HEK293 (cell line): ENCODE measurements around the gene IFNL2.

Source experiments
- CTCF ChIA-PET: fragments of 350-600 bp; formaldehyde crosslinking; extraction: SDS; loops from one replicate; lab custom pipeline; 2021; ENCODE audit warnings: antibody characterized with exemption; lab: Yijun Ruan, JAX
- POLR2A ChIA-PET: fragments of 300-600 bp; formaldehyde crosslinking; extraction: SDS; loops from one replicate; lab custom pipeline; 2020; ENCODE audit warnings: antibody characterized with exemption, inconsistent platforms; lab: Yijun Ruan, JAX
- H3K27ac ChIP-seq: fragments of 200-500 bp; sonication (Bioruptor generic); 2 replicates; pipeline ENCODE4 v1.5.1; 2014; ENCODE audit warnings: low read depth, low read length, control low read depth, inconsistent platforms; ENCODE audit errors: extremely low read depth
- H3K36me3 ChIP-seq, 2 experiments: fragments of 200-500 bp in 1 of 2; sonication (Bioruptor generic) in 1 of 2; 1 replicate in 1 of 2; 2 replicates in 1 of 2; pipeline ENCODE4 v1.5.1; 2014 to 2017; ENCODE audit warnings: inconsistent platforms in 2 of 2, low read length in 2 of 2; ENCODE audit not compliant: control insufficient read depth in 2 of 2, insufficient read depth in 1 of 2
- H3K4me1 ChIP-seq: fragments of 200-500 bp; sonication (Bioruptor generic); 2 replicates; pipeline ENCODE4 v1.5.1; 2014; ENCODE audit warnings: mild to moderate bottlenecking, low read length, inconsistent platforms; ENCODE audit not compliant: control insufficient read depth, insufficient read depth
- H3K4me3 ChIP-seq: 2 replicates; pipeline ENCODE4 v1.5.1; 2011; ENCODE audit warnings: low read depth, mild to moderate bottlenecking, control low read depth, low read length, moderate library complexity
- H3K9me3 ChIP-seq: fragments of 200-500 bp; sonication (Bioruptor generic); 2 replicates; pipeline ENCODE4 v1.5.1; 2014; ENCODE audit warnings: low read depth, low read length, inconsistent platforms; ENCODE audit not compliant: control insufficient read depth, insufficient read depth
- CTCF ChIP-seq: fragments of 450-650 bp; formaldehyde crosslinking; IDR thresholded peaks from 2 replicates; pipeline ENCODE4 v1.5.1; 2016; ENCODE audit warnings: missing biosample characterization, missing genetic modification characterization
- FEZF1 ChIP-seq: fragments of 450-650 bp; formaldehyde crosslinking; IDR thresholded peaks from 2 replicates; pipeline ENCODE4 v1.5.1; 2016; ENCODE audit warnings: missing biosample characterization, missing genetic modification characterization
- KLF10 ChIP-seq: fragments of 450-650 bp; IDR thresholded peaks from 2 replicates; pipeline ENCODE4 v1.5.1; 2018; ENCODE audit warnings: missing biosample characterization, mild to moderate bottlenecking, missing genetic modification characterization
- KLF17 ChIP-seq: fragments of 450-650 bp; formaldehyde crosslinking; IDR thresholded peaks from 2 replicates; pipeline ENCODE4 v1.5.1; 2016; ENCODE audit warnings: missing biosample characterization, missing genetic modification characterization
- ZBTB21 ChIP-seq: fragments of 450-650 bp; formaldehyde crosslinking; IDR thresholded peaks from 2 replicates; pipeline ENCODE4 v1.5.1; 2017; ENCODE audit warnings: missing biosample characterization, missing genetic modification characterization
- ZBTB7A ChIP-seq: fragments of 450-650 bp; formaldehyde crosslinking; IDR thresholded peaks from 2 replicates; pipeline ENCODE4 v1.5.1; 2016; ENCODE audit warnings: low read depth, missing biosample characterization, missing genetic modification characterization
- ZNF121 ChIP-seq: fragments of 450-650 bp; formaldehyde crosslinking; IDR thresholded peaks from 2 replicates; pipeline ENCODE4 v1.5.1; 2016; ENCODE audit warnings: missing biosample characterization, missing genetic modification characterization
- ZNF16 ChIP-seq: fragments of 450-650 bp; formaldehyde crosslinking; IDR thresholded peaks from 2 replicates; pipeline ENCODE4 v1.5.1; 2016; ENCODE audit warnings: low read depth, missing biosample characterization, missing genetic modification characterization
- ZNF174 ChIP-seq: fragments of 450-650 bp; formaldehyde crosslinking; IDR thresholded peaks from 2 replicates; pipeline ENCODE4 v1.5.0; 2017; ENCODE audit warnings: missing biosample characterization, mild to moderate bottlenecking, missing genetic modification characterization
- ZNF248 ChIP-seq: fragments of 450-650 bp; formaldehyde crosslinking; IDR thresholded peaks from 2 replicates; pipeline ENCODE4 v1.5.1; 2017; ENCODE audit warnings: missing biosample characterization, missing genetic modification characterization
- ZNF280D ChIP-seq: fragments of 450-650 bp; formaldehyde crosslinking; IDR thresholded peaks from 2 replicates; pipeline ENCODE4 v1.5.1; 2016; ENCODE audit warnings: missing biosample characterization, missing genetic modification characterization
- ZNF311 ChIP-seq: fragments of 450-650 bp; formaldehyde crosslinking; IDR thresholded peaks from 2 replicates; pipeline ENCODE4 v1.5.1; 2017; ENCODE audit warnings: missing biosample characterization, missing genetic modification characterization, borderline replicate concordance
- ZNF37A ChIP-seq: fragments of 450-650 bp; IDR thresholded peaks from 2 replicates; pipeline ENCODE4 v1.5.1; 2018; ENCODE audit warnings: missing biosample characterization, missing genetic modification characterization
- ZNF398 ChIP-seq: fragments of 450-650 bp; formaldehyde crosslinking; IDR thresholded peaks from 2 replicates; pipeline ENCODE4 v1.5.1; 2017; ENCODE audit warnings: missing biosample characterization, missing genetic modification characterization
- ZNF416 ChIP-seq: fragments of 450-650 bp; formaldehyde crosslinking; IDR thresholded peaks from 2 replicates; pipeline ENCODE4 v1.5.1; 2016; ENCODE audit warnings: missing biosample characterization, missing genetic modification characterization
- ZNF423 ChIP-seq: fragments of 450-650 bp; formaldehyde crosslinking; IDR thresholded peaks from 2 replicates; pipeline ENCODE4 v1.5.1; 2016; ENCODE audit warnings: missing biosample characterization, missing genetic modification characterization
- ZNF555 ChIP-seq: fragments of 450-650 bp; formaldehyde crosslinking; conservative IDR thresholded peaks from 2 replicates; pipeline ENCODE4 v1.5.1; 2017; ENCODE audit warnings: missing biosample characterization, mild to moderate bottlenecking, missing genetic modification characterization, inconsistent platforms
- ZNF692 ChIP-seq: fragments of 450-650 bp; formaldehyde crosslinking; IDR thresholded peaks from 2 replicates; pipeline ENCODE4 v1.5.1; 2016; ENCODE audit warnings: missing biosample characterization, missing genetic modification characterization
- ZNF707 ChIP-seq: fragments of 450-650 bp; formaldehyde crosslinking; IDR thresholded peaks from 2 replicates; pipeline ENCODE4 v1.5.1; 2016; ENCODE audit warnings: missing biosample characterization, missing genetic modification characterization
- ZSCAN4 ChIP-seq: fragments of 450-650 bp; formaldehyde crosslinking; IDR thresholded peaks from 2 replicates; pipeline ENCODE4 v1.5.1; 2017; ENCODE audit warnings: missing biosample characterization, missing genetic modification characterization

The IFNL2 gene

GRCh38 chr19:39224910-39225309 is 43.3 kb upstream of the IFNL2 start:
- CTCF ChIA-PET, result interaction anchor here (0.6 to 1.7 kb wide), 9 partner anchors 9 to 981 kb away, joined by 3 to 6 read pairs (median 4); partner anchors contain the start of gene SAMD4B

GRCh38 chr19:39230096-39230764 is 38.0 kb upstream of the IFNL2 start:
- no peaks in the 10 kb centered on the region; a peak in 1 of 3 replicates for H3K36me3 ChIP-seq
- CTCF ChIA-PET, result interaction anchor here (1.5 kb wide), 1 partner anchor 108 kb away, joined by 10 read pairs; no protein-coding TSS in a partner anchor
- POLR2A ChIA-PET, result no interaction called here
- H3K4me1 ChIP-seq, result no peaks in the 10 kb centered on the region
- no peak overlapping the region for H3K27ac ChIP-seq
- no peaks in the 10 kb centered on the region for H3K9me3 ChIP-seq
- no peak overlapping the region for H3K4me3 ChIP-seq
- TF ChIP-seq ZNF280D (tag by site-specific recombination) (peak; percentile 98), ZNF692 (tag by site-specific recombination) (no peak), ZNF16 (tag by site-specific recombination) (no peak), ZNF248 (no peak), ZNF37A (tag by site-specific recombination) (no peak), FEZF1 (no peak), ZNF707 (tag by site-specific recombination) (no peak), ZNF174 (tag by site-specific recombination) (no peak), ZNF416 (0 out of 2 replicates have a peak, but pooled peaks have one; percentile 68), ZNF423 (no peak), ZSCAN4 (peak; percentile 66), ZNF121 (0 out of 2 replicates have a peak, but pooled peaks have one; percentile 54), ZNF398 (tag by site-specific recombination) (peak; percentile 58; the same call in 1 of the 2 replicates), KLF17 (tag by site-specific recombination) (no peak), ZBTB7A (tag by site-specific recombination) (no peak), ZNF311 (no peak), ZNF555 (no peak), ZBTB21 (peak; percentile 48; the same call in 1 of the 2 replicates)

More at GRCh38 chr19:39224910-39225309, 43.3 kb upstream of the IFNL2 start:
- H3K4me1 ChIP-seq, result no peaks in the 10 kb centered on the region
- no peaks in the 10 kb centered on the region; a peak in 1 of 3 replicates for H3K36me3 ChIP-seq
- POLR2A ChIA-PET, result interaction anchor here (1.1 kb wide), 1 partner anchor 81 kb away, joined by 3 read pairs; no protein-coding TSS in a partner anchor
- H3K27ac ChIP-seq, result no peak overlapping the region
- TF ChIP-seq KLF10 (tag by site-specific recombination) (no peak), CTCF (peak; percentile 57)
- H3K9me3 ChIP-seq, result no peaks in the 10 kb centered on the region
- no peak overlapping the region for H3K4me3 ChIP-seq
